GM10248 (cell line): ENCODE measurements around the gene TRPM2.
"Not testable (repeated sequence)": the region's sequence is repeated elsewhere in the genome, so short reads cannot be mapped to it uniquely, and the experiment has no call there.

Experiments used
- CTCF ChIA-PET: fragments of 300-600 bp; sonication (Branson Sonifier 250); formaldehyde crosslinking; extraction: SDS; loops from one replicate; lab custom pipeline; 2021; ENCODE audit warnings: antibody characterized with exemption; lab: Yijun Ruan, JAX
- POLR2A ChIA-PET: fragments of 350-650 bp; sonication (Branson Sonifier 250); formaldehyde crosslinking; extraction: SDS; loops from one replicate; lab custom pipeline; 2020; ENCODE audit warnings: antibody characterized with exemption; lab: Yijun Ruan, JAX
- DNase-seq: peaks from one replicate; pipeline ENCODE4 v3.0.0; 2012; ENCODE audit errors: extremely low spot score
- CTCF ChIP-seq: IDR thresholded peaks from 2 replicates; pipeline ENCODE4 v1.5.1; 2012; ENCODE audit warnings: mild to moderate bottlenecking, low read depth; ENCODE audit errors: extremely low read depth, missing control alignments, control extremely low read depth

The TRPM2 gene

GRCh38 chr21:44359396-44359795 is 6.0 kb downstream of the TRPM2 start:
- POLR2A ChIA-PET = no interaction called here

GRCh38 chr21:44360159-44360558 is 6.7 kb downstream of the TRPM2 start:
- TF ChIP-seq CTCF = peak; percentile 3
- ChIA-PET POLR2A (no interaction called here), CTCF (interaction anchor here (1.2 kb wide), 1 partner anchor 33 kb away, joined by 3 read pairs; no protein-coding TSS in a partner anchor)
- DNase-seq = no peak

More at GRCh38 chr21:44359396-44359795, 6.0 kb downstream of the TRPM2 start:
- CTCF ChIA-PET = no interaction called here
- DNase-seq = no peak
- no peak for TF ChIP-seq CTCF

- CTCF ChIA-PET = interaction anchor here (1.1 to 1.7 kb wide), 2 partner anchors 20 to 431 kb away, joined by 3 read pairs; no protein-coding TSS in a partner anchor
- POLR2A ChIA-PET, DNase-seq: not testable (repeated sequence)
These were observed 8.5 kb downstream of the TRPM2 start for GRCh38 chr21:44361903-44362302.

- no peak for TF ChIP-seq CTCF
- ChIA-PET POLR2A (no interaction called here), CTCF (no interaction called here)
- DNase-seq = no peak
These were observed 9.9 kb downstream of the TRPM2 start for GRCh38 chr21:44363278-44363677.

- DNase-seq = no peak
- no peak for TF ChIP-seq CTCF
- CTCF ChIA-PET = no interaction called here
- POLR2A ChIA-PET = no interaction called here
These were observed 11.0 kb downstream of the TRPM2 start for GRCh38 chr21:44364151-44365053.

GRCh38 chr21:44365251-44365966 is 12.0 kb downstream of the TRPM2 start:
- ChIA-PET POLR2A (no interaction called here), CTCF (no interaction called here)
- TF ChIP-seq CTCF = no peak
- DNase-seq = no peak
